Activated T-helper 1 cell treated with anti-CD3 and anti-CD28 coated beads, Interleukin-2, amount 50 U/mL, for 16 hours (primary cell): Measurements from ENCODE around the gene RAB3A.
A peak's percentile ranks its signal among the peaks of the same experiment; 100 is the strongest.
"Not testable (repeated sequence)": the region's sequence is repeated elsewhere in the genome, so short reads cannot be mapped to it uniquely, and the experiment has no call there.

Experiments used
- DNase-seq, 2 donors: peaks; one replicate each; pipeline ENCODE4 v3.0.0-alpha.2; 2020; ENCODE audit warnings: low read depth in 1 of 2, low spot score in 1 of 2

RAB3A gene

GRCh38 chr19:18224525-18225354 is 20.9 kb upstream of the RAB3A start:
- DNase-seq = peak; percentile 67 to 72

GRCh38 chr19:18223860-18224524 is 20.1 kb upstream of the RAB3A start:
- no peak for DNase-seq

GRCh38 chr19:18221815-18222725 is 18.2 kb upstream of the RAB3A start:
- DNase-seq = no peak

- DNase-seq = no peak
Measured at GRCh38 chr19:18220632-18221275, 16.9 kb upstream of the RAB3A start.

GRCh38 chr19:18219911-18220631 is 16.2 kb upstream of the RAB3A start:
- no peak for DNase-seq

GRCh38 chr19:18218600-18218999 is 14.8 kb upstream of the RAB3A start:
- no peak for DNase-seq

GRCh38 chr19:18218159-18218558 is 14.3 kb upstream of the RAB3A start:
- no peak for DNase-seq

- DNase-seq = no peak
Measured at GRCh38 chr19:18216789-18217188, 12.9 kb upstream of the RAB3A start.

GRCh38 chr19:18214779-18215433 is 11.1 kb upstream of the RAB3A start:
- no peak for DNase-seq

GRCh38 chr19:18211683-18212082 is 7.8 kb upstream of the RAB3A start:
- DNase-seq = no peak

- not testable (repeated sequence) for DNase-seq
Measured at GRCh38 chr19:18209912-18210311, 6.1 kb upstream of the RAB3A start.

- peak in 1 of 2 donors; percentile 29 for DNase-seq
Measured at GRCh38 chr19:18208098-18208951, 4.5 kb upstream of the RAB3A start.

- no peak for DNase-seq
Measured at GRCh38 chr19:18206018-18206417, 2.2 kb upstream of the RAB3A start.

- DNase-seq = peak in 1 of 2 donors; percentile 32
Measured at GRCh38 chr19:18205200-18205892, 1.5 kb upstream of the RAB3A start.

GRCh38 chr19:18204394-18205199 is 755 bp upstream of the RAB3A start:
- no peak for DNase-seq

GRCh38 chr19:18203408-18203862 is 407 bp downstream of the RAB3A start:
- peak in 1 of 2 donors; percentile 32 for DNase-seq

- no peak for DNase-seq
Measured at GRCh38 chr19:18202778-18203407, 949 bp downstream of the RAB3A start.
